Right lobe of liver (tissue), 6 donors: ENCODE data around the gene CHMP6. TPM values are rescaled to one million over a fixed set of nuclear protein-coding genes. Genes with fewer than 3 reads are reported as not detected.

Experiments
- ATAC-seq, 4 donors: fragments of 200-7000 bp; cut with Tn5 transposase; one replicate each; pipeline ENCODE4 v1.9.1; 2020; ENCODE audit warnings: mild to moderate bottlenecking in 4 of 4, moderate library complexity in 4 of 4
- DNase-seq, 3 donors: peaks; one replicate each; pipeline ENCODE4 v3.0.0-alpha.2; 2020
- H3K27ac ChIP-seq, 3 donors: fragments of 200-600 bp; one replicate each; pipeline ENCODE4 v1.8.0; 2022
- H3K27me3 ChIP-seq, 2 donors: fragments of 200-600 bp; one replicate each; pipeline ENCODE4 v1.8.0; 2022
- H3K36me3 ChIP-seq, 4 donors: fragments of 200-600 bp; sonication (generic) in 1 of 4; one replicate each; pipeline versions ENCODE4 v1.5.1 to v1.8.0; 2017 to 2022; ENCODE audit warnings: control low read depth in 1 of 4
- H3K4me1 ChIP-seq, 4 donors: fragments of 200-600 bp; sonication (generic) in 1 of 4; one replicate each; pipeline versions ENCODE4 v1.5.1 to v1.8.0; 2017 to 2022; ENCODE audit warnings: control low read depth in 1 of 4
- H3K4me3 ChIP-seq, 3 donors: fragments of 200-600 bp; one replicate each; pipeline ENCODE4 v1.8.0; 2022
- H3K9me3 ChIP-seq, 4 donors: fragments of 200-600 bp; sonication (generic) in 1 of 4; one replicate each; pipeline versions ENCODE4 v1.5.1 to v1.8.0; 2017 to 2022; ENCODE audit warnings: control low read depth in 1 of 4
- CTCF ChIP-seq, 4 donors: fragments of 200-600 bp in 3 of 4; fragments of 450-650 bp in 1 of 4; IDR thresholded peaks; one replicate each; pipeline versions ENCODE4 v1.5.1 to v1.8.0; 2016 to 2022; ENCODE audit warnings: antibody characterized with exemption in 4 of 4, mild to moderate bottlenecking in 2 of 4
- POLR2A ChIP-seq: fragments of 450-650 bp; IDR thresholded peaks from one replicate; pipeline ENCODE4 v1.6.1; 2017; ENCODE audit warnings: antibody characterized with exemption, mild to moderate bottlenecking
- WGBS: methylation state at CpG from one replicate; pipeline ENCODE4 v1.1.6; 2018; ENCODE audit warnings: low coverage, low lambda C conversion rate; ENCODE audit not compliant: insufficient coverage; ENCODE audit errors: missing lambda C conversion rate; 5-methylcytosine and 5-hydroxymethylcytosine counted together
- intact Hi-C, 2 donors: fragments of 100-400 bp; cut with DNase I; formaldehyde crosslinking; loops; one replicate each; pipeline versions ENCODE4 v1.11.2 to v1.14.1; 2022
- total RNA-seq, 6 experiments: library from RNA; depleted of rRNA in 2 of 6; stranded (reverse); fragments of >200 nt in 2 of 6; fragmentation: NEBNext Ultra II Directional in 3 of 6; extraction: Animal tissue kit (Norgen Biotek cat#: 25700) in 3 of 6; gene quantifications; one replicate each; pipeline versions ENCODE4 v1.1.0 to v1.2.4, GENCODE V29; 2016 to 2023
- donor health status: DM: no; HTN: yes; CAD: no.
- donor health status: DM: no; HTN: no; CAD: no.
- donor health status: DM: no; HTN: no; CAD: no.
- donor health status: DM: no; HTN: yes; CAD: no.
- donor health status: DM: no; HTN: yes; CAD: no.

CHMP6 gene
- total RNA-seq, 6 experiments from 2014 or later, result 13.4 to 27.8 (median 15.6) TPM

- 18% methylated on average over 6 of the region's 26 CpGs for WGBS
Observed at GRCh38 chr17:80970762-80971703, 20.6 kb upstream of the CHMP6 start.

GRCh38 chr17:80971704-80972304 is 19.8 kb upstream of the CHMP6 start:
- Histone ChIP-seq H3K4me1 (no peaks in the 10 kb centered on the region), H3K9me3 (no peaks in the 10 kb centered on the region), H3K36me3 (no peaks in the 10 kb centered on the region), H3K4me3 (no peak overlapping the region), H3K27ac (no peak overlapping the region), H3K27me3 (no peaks in the 10 kb centered on the region)
- TF ChIP-seq POLR2A, result no peak
- no peak for TF ChIP-seq CTCF (IDR thresholded peaks at IDR 0.05)
- ATAC-seq (no peak), DNase-seq (no peak)
- intact Hi-C loops, result no loop called here
- WGBS, result no CpG with 5 or more reads among the region's 13 CpGs

More at GRCh38 chr17:80970762-80971703, 20.6 kb upstream of the CHMP6 start:
- no peaks in the 10 kb centered on the region for H3K9me3 ChIP-seq
- no peaks in the 10 kb centered on the region for H3K4me1 ChIP-seq
- DNase-seq, result no peak
- intact Hi-C loops, result no loop called here
- H3K4me3 ChIP-seq, result no peak overlapping the region
- H3K27me3 ChIP-seq, result no peaks in the 10 kb centered on the region
- TF ChIP-seq POLR2A (no peak), CTCF (IDR thresholded peaks at IDR 0.05) (peak in 1 of 4 donors; percentile 2)
- ATAC-seq, result no peak
- no peak overlapping the region for H3K27ac ChIP-seq
- no peaks in the 10 kb centered on the region for H3K36me3 ChIP-seq

GRCh38 chr17:80976701-80977100 is 14.9 kb upstream of the CHMP6 start:
- no peaks in the 10 kb centered on the region for H3K9me3 ChIP-seq
- H3K36me3 ChIP-seq, result no peaks in the 10 kb centered on the region
- no peak overlapping the region for H3K27ac ChIP-seq
- DNase-seq (no peak), ATAC-seq (no peak)
- H3K4me3 ChIP-seq, result no peak overlapping the region
- 80% methylated on average over 3 of the region's 3 CpGs for WGBS
- intact Hi-C loops, result no loop called here
- H3K27me3 ChIP-seq, result no peaks in the 10 kb centered on the region
- TF ChIP-seq POLR2A (no peak), CTCF (IDR thresholded peaks at IDR 0.05) (no peak)
- H3K4me1 ChIP-seq, result no peaks in the 10 kb centered on the region

- intact Hi-C loops, result no loop called here
- 78% methylated on average over 4 of the region's 4 CpGs for WGBS
- H3K4me3 ChIP-seq, result no peak overlapping the region
- no peaks in the 10 kb centered on the region for H3K9me3 ChIP-seq
- no peaks in the 10 kb centered on the region for H3K27me3 ChIP-seq
- TF ChIP-seq CTCF (IDR thresholded peaks at IDR 0.05) (no peak), POLR2A (no peak)
- ATAC-seq, result no peak
- no peaks in the 10 kb centered on the region for H3K4me1 ChIP-seq
- no peaks in the 10 kb centered on the region for H3K36me3 ChIP-seq
- H3K27ac ChIP-seq, result no peak overlapping the region
- DNase-seq, result no peak
Observed at GRCh38 chr17:80977172-80977571, 14.5 kb upstream of the CHMP6 start.
